SK-MEL-5 (cell line): ENCODE measurements around the gene CISH. TPM values are rescaled to one million over a fixed set of nuclear protein-coding genes. Genes with fewer than 3 reads are reported as not detected.

ENCODE experiments used
- DNase-seq: peaks from one replicate; pipeline ENCODE4 v3.0.0-alpha.2; 2016; ENCODE audit warnings: low read depth, low spot score
- in situ Hi-C: cut with HindIII; loops from 2 replicates; pipeline ENCODE4 v1.10.0; 2016; ENCODE audit warnings: low sequenced_read_pairs, high pct_unique_total_duplicates, low pct_unique_long_range_greater_than_20kb
- total RNA-seq: library from RNA; depleted of rRNA; stranded (reverse); fragments of >200 nt; shearing (Covaris generic); gene quantifications from 2 replicates; pipeline ENCODE4 v1.2.3, GENCODE V29; 2014

CISH gene
- total RNA-seq, 1 experiment from 2014 or later: 0.16 TPM

DNA sequence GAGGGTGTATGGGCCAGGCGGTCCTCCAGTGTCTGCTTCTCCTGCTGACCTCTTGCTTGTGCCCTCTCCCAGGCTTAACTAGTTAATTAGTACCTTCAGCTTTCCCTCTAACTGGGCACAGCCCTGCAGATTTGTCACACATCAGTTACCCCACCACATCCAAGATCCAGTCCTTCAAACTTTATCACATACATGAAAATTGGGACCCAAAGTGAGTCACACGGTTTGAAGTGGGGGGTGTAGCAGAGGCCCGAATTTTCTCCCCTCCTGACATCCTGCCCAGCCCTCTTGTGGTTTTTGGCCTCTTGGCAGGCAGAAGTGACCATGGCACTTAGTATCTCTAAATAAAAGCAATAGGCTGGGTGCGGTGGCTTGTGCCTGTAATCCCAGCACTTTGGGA, 9.2 kb upstream of the CISH start:
- DNase-seq: no peak
- in situ Hi-C loops: no loop called here

DNA sequence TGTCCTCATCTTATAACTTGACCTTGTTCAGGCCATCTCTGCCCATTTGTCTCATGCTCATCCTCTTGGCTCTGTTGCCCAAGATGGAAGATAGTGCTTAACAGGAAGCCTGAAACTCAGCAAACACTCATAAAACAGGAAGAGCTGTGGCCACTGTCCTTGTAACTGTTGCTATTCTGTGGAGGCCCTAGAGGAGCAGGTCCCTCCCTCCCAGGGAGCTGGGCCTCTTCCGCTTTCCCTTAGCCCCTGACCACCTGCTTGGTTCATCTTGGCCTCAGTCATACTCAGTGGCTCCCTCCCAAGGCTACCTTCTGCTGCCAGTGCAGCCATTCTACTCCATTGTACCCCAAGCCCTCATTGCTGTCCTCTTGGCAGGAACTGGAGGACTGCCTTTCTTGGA, 8.8 kb upstream of the CISH start:
- DNase-seq: no peak
- in situ Hi-C loops: no loop called here

DNA sequence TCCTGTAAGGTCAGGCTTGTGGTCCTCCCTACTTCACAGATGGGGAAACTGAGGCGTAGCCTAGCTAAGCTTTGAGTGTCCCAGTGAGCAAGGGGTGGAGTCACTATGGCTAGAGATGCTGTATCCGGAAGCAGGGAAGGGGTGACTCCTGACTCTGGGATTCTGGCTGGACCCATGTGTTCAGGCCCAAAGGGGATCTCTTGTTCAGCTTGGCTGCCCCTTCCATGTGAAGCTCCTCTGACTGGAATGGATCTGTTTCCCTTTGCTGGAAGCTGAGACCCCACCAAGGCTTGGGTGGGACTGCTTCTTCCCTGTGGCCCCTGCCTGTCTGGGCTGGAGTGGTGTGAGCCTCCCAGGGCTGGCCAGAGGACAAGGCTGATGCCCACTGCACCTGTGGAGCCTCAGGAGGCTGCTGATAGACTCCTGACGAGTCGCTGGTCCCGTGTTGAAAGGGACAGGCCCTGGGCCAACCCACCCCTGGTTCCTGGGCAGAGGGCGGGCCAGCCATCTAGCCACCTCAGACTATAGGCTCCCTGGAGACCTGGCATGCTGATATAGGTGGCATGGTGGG, 6.4 kb upstream of the CISH start:
- DNase-seq: no peak
- in situ Hi-C loops: no loop called here

DNA sequence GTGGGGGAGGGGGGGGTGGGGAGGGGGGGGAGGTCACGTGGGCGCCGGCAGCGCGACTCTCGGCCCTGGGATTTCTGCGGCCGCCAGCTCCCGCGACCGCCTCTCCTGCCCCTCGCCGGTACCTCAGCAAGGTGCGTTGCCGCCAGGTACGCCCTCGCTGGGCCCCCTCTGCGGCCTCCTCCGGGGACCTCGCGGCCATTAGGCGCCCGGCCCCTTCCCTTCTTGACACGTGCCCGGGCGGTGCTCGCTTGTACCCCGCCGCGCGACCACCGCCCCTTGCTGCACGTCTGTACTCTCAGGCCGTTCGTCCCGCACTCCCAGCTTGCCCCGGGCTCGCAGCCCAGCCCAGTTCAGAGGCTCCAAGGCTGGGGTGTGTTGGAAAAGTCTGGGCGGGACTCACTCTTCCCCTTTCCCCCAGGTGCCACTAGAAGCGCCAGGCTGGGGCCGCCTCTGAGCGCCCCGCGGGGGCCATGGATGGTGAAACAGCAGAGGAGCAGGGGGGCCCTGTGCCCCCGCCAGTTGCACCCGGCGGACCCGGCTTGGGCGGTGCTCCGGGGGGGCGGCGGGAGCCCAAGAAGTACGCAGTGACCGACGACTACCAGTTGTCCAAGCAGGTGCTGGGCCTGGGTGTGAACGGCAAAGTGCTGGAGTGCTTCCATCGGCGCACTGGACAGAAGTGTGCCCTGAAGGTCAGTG, 5.7 kb upstream of the CISH start, which contains the start of gene MAPKAPK3:
TSS of gene MAPKAPK3 (plus strand) at position 56 of the 696 bp plus-strand sequence. CDS start at position 471, 415 bp downstream.
- in situ Hi-C loops: no loop called here
- DNase-seq: no peak

DNA sequence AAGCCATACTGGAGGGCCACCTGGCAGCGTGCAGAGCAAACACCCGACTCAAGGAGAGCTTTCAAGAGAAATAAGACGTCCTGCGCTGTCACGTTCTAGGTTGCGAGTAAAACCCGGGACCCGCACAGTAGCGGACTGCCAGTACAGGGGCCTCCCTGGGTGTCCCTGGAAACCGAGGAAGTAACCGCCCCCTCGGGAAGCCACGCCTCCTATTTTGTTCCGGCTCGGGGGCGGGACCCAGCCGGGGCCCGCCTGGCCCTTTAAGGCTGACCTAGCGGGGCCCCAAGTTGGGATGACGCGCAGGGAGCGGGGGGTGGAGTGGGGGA, 5.2 kb upstream of the CISH start:
- in situ Hi-C loops: no loop called here

DNA sequence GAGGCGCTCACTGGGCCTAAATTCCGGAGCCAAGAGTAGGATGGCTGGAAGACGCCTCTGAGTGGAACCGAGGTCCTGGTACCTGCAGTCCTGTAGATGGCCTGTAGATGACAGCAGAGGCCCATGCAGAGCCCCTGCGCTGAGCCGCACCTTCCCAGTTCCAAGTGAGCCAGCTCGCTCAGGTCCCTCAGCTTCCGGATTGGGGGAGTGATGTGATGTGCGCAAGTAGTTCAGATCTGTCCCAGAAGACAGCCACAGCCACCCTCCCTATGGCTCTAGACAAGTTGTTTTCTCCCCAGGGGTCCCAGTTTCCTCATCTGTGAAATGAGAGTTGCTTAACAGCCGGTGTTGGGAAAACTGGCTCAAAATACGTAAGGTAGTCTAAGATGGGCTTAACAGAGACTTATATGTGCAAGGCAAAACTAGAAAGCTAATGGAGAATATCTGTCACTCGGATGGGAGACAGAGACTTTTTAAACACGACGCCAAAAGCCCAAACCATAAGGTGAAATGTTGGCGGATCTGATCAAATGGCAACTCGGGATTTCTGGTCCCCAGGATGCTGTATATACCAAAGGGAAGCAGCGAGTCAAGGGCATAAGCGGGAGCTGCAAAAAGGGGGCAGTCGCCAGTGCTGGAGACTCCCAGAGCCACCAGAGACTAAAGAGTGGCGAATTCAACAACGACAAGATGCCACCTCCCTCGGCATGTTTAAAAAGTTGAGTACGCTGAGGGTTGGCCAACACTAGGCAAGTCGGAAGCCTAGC, 4.6 kb upstream of the CISH start:
- in situ Hi-C loops: no loop called here
- peak; percentile 86 for DNase-seq

More for the DNA sequence above, 5.2 kb upstream of the CISH start:
- DNase-seq: peak; percentile 89

DNA sequence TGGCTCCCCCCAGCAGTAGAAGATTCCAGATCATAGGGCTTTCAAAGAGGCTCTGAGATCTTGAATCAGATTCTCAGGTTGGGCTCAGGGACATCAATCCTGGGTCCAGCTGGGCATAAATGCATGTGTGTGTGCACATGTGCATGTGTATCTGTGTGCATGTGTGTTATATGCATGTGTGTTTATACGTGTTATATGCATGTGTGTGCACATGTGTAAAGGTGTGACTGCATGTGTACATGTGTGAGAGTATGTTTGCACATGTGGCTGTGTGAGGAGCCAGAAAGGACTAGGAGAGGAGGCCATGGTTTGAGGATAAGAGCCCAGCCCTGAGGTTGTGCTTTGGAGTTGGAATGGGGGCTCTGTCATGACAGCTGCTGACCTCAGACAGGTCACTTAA, 3.6 kb upstream of the CISH start:
- in situ Hi-C loops: no loop called here
- DNase-seq: no peak

DNA sequence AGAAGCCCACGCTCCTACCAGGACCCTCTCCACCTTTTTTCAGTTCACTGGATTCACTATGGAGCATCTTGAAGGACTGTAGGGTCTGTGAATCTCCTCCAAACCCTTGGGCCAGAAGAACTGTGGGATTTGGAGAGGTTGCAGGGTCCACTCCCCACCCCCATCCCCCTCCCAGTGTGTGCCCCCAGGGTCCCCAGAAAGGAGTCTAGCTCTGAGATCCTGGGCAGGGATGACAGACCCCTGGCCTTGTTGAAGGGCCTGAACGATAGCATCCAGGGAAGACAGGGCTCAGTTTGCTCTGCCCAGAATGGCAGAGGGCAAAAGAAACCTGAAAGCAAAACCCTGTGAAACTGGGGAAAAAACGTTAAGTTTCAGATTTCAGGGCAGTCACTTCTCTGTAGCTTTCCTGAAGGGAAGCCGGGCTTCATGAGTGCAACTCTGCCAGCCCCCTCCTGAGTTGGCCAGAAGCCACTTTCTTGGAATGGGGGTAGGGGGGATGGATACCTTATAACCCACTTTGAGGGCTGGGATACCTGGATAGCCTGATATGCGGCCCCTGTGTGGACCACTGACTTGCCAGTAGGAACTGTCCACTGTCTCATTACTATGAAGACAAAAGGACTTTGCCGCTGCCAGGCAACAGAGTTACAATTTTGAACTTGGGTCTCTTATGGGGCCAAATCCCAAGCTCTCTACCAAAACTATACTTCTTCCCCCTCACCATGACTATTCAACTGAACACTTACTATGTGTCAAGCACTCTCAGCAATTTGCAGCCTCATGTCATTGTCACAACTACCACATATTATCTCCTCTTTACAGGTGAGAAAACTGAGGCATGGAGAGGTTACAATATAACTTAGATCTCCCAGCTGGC, 1.6 kb upstream of the CISH start:
- in situ Hi-C loops: no loop called here
- no peak for DNase-seq

DNA sequence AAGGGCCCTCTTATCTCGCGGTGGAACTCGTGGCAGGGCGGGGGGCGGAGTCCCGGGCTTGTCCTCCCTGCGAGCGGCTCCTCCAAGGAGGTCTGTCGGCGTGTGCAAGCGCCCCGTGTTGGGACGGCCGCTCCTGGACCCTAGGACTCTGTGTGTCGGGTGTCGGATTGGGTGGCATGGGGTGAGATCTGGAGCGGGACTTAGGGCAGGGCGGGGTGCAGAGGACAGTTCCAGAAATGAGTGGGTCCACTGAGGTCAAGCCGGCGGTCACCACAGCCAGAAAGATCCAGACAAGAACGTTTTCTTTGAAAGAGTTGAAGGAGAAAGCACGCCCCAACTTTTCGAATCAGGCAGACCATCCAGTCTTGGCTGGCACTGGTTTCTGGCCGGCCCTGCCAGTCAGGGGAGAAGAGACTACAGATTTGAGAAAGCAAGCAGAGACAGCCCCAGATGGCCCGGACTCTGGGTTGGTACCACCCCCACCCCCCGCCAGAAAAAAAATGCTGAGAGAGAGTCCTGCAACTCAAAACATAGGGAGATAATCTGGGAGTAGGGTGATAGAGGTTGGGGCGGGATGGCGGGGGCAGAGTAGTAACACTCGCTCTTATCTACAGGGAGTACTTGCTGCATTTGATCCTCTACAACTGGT, 784 bp upstream of the CISH start:
- DNase-seq: no peak
- in situ Hi-C loops: no loop called here

DNA sequence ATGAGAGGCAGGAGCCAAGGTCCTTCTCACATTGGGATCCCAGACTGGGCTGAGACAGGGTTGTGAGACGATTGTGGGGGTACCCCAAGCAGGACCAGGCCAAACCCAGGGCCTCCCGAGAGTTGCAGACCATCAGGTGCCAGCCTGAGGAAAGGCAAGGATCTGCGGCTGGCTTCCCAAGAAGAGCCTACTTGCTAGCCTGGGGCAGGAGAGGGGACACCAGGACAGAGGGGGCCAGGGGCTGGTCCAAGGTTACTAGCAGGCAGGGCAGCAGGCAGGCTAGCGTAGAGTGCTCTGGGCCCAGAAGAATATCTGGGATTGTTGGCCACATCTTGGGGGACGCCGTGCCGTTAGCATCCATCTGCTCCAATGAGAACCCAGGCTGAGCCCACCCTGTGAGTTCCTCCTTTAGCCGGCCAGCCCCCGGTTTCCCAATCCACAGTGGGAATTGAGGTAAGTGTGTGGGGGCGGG, 546 bp downstream of the CISH start:
- in situ Hi-C loops: no loop called here
- no peak for DNase-seq

DNA sequence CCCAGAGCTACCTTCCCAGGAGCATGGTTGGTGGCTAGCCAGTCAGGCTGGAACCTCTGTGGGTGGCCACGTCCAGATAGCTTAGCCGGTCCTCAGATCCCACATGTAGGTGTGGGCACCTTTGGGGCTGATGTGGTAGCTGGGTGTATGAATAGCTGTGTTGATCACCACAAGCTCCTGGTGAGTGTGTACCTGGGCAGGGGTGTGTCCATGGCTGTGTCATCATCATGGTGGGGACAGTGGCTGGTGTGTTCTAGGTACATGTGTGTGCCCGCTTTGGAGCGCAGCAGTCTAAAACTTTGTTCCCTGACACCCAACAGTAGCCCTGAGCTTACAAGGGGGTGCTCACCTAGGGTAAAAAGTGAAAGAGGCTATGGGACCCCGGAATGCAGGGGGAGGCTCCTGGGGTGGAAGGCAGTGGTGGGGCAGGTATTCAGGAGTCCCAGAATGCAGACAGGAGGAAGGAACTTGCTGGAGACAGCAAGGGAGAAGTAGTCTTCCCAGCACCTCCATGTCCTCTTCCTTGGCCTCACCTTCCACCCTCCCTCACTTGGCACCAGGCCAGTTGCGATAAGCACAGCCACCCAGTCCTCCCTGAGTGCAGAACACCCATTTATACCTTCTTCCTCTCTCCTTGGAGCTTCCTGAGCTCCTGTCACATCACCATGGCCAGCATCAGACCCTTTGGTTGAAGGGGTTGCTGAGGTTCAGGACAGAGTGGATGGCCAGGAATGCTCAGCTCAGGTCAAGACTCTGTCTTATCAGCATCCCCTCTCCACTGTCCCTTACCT, 1.2 kb downstream of the CISH start:
- no peak for DNase-seq
- in situ Hi-C loops: no loop called here

DNA sequence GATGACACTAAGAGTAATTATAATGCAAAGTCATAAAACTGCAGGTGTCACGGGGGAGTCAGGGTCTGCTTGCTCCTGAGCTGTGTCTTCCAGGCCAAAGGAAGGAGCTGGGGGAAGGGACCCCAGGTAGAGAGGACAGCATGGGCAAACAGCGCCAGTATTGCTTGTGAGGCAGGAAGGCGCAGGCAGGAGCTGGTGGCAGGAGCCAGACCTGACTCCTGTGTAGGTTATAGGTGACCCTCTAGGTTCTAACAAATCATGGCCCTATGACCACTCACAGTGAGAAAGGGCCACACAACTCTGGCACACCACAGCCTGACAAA, 1.9 kb downstream of the CISH start:
- in situ Hi-C loops: no loop called here

DNA sequence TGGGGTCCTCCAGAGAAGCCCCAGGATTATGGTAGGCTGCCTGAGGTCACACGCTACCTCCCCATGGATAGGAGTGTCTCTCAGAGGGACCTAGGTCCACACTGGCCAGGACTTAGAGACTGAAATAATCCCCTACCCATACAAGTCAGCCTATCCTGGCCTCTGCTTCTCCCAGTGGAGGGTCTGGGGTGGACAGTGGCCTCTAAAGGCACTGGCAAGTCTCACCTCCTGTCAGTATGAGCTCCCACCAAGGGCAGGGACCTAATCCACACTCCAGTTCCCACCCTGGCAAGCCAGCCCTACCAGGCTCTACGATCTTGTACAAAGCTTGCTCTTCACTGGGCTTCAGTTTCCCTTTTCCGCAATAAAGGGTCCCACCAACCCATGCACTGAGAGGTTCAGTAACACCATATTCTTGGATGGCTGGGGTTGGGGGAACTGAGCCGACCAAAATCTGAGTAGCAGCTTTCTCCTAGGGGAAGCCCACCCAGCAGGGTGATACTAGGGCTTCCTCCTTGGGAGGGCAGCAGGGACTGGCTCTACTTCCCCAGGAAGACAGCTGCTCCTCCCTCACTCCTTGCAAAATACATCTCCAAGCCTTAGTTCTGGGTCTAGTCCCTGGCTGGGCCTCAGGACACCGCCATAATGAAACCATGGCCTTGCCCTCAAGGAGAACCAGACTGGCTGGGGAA, 2.4 kb downstream of the CISH start:
- no peak for DNase-seq
- in situ Hi-C loops: no loop called here

More for the DNA sequence above, 1.9 kb downstream of the CISH start:
- DNase-seq: no peak

DNA sequence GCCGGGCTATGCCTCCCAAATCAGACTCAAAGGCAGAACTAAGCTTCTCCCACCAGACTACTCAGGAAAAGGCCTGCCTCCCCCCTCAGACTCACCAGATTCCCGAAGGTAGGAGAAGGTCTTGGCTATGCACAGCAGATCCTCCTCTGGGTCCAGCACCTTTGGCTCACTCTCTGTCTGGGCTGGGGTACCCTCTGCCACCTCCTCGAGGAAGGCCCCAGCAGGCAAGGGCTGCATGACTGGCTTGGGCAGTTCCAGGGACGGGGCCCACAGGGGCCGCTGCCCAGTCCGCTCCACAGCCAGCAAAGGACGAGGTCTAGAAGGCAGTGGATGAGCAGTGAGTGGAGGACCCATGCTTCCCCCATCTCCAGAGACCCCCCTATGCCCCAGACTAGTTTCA, 3.3 kb downstream of the CISH start:
- DNase-seq: no peak
- in situ Hi-C loops: no loop called here

DNA sequence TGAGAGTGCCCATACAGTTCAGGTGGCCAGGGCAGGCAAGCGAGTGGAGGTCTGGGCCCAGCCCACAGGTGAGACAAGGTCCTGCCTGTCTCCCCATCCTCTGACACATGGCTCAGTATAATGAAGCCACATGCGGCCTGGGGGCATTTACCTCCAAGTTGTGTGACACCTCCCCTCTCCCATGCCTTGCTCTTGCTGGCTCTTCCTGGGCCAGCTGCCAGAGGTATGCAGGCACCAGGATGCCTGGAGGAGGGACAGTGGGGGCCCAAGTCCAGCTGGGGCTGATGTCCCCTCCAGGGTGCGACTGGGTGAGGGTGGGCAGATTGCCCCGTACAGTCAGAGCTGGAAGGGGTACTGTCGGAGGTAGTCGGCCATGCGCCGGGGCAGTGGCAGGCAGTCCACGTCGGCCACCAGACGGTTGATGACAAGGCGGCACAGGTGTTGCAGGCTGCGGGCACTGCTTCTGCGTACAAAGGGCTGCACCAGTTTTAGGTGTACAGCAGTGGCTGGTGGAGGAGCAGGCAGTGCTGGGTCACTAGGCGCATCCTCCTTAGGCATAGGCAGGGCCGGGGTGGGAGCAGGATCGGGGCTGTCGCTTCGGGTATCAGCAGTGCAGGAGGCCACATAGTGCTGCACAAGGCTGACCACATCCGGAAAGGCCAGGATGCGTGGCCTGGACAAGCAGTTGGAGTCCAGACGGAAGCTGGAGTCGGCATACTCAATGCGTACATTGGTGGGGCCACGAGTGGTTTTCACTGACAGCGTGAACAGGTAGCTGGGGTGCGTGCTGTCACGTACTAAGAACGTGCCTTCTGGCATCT, 4.1 kb downstream of the CISH start:
- DNase-seq: no peak
- in situ Hi-C loops: no loop called here

DNA sequence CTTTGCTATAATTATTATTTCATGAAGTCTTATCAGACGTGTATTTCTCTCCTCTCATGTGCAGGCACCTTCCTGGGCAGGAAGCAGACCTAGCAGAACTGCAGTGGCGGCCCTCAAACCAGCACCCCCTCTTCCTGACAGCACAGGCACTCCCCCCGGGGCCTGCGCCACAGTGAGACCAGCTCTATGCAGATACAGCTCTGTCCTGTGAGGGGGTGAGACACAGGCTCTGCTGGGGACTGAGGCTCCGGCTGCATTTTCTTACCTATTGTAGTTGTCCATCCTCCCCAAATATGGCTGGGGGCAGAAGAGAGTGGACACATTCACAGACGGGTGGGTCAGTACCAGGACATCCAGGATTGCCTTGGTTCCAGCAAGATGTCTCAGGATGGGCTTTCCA, 5.0 kb downstream of the CISH start:
- in situ Hi-C loops: no loop called here
- no peak for DNase-seq
